Right lobe of liver (tissue), 6 donors: ENCODE data around the gene INVS. TPM values are rescaled to one million over a fixed set of nuclear protein-coding genes. Genes with fewer than 3 reads are reported as not detected.
A peak's percentile ranks its signal among the peaks of the same experiment; 100 is the strongest.

ENCODE experiments used
- ATAC-seq, 4 donors: fragments of 200-7000 bp; cut with Tn5 transposase; one replicate each; pipeline ENCODE4 v1.9.1; 2020; ENCODE audit warnings: mild to moderate bottlenecking in 4 of 4, moderate library complexity in 4 of 4
- DNase-seq, 3 donors: peaks; one replicate each; pipeline ENCODE4 v3.0.0-alpha.2; 2020
- H3K27ac ChIP-seq, 3 donors: fragments of 200-600 bp; one replicate each; pipeline ENCODE4 v1.8.0; 2022
- H3K27me3 ChIP-seq, 2 donors: fragments of 200-600 bp; one replicate each; pipeline ENCODE4 v1.8.0; 2022
- H3K36me3 ChIP-seq, 4 donors: fragments of 200-600 bp; sonication (generic) in 1 of 4; one replicate each; pipeline versions ENCODE4 v1.5.1 to v1.8.0; 2017 to 2022; ENCODE audit warnings: control low read depth in 1 of 4
- H3K4me1 ChIP-seq, 4 donors: fragments of 200-600 bp; sonication (generic) in 1 of 4; one replicate each; pipeline versions ENCODE4 v1.5.1 to v1.8.0; 2017 to 2022; ENCODE audit warnings: control low read depth in 1 of 4
- H3K4me3 ChIP-seq, 3 donors: fragments of 200-600 bp; one replicate each; pipeline ENCODE4 v1.8.0; 2022
- H3K9me3 ChIP-seq, 4 donors: fragments of 200-600 bp; sonication (generic) in 1 of 4; one replicate each; pipeline versions ENCODE4 v1.5.1 to v1.8.0; 2017 to 2022; ENCODE audit warnings: control low read depth in 1 of 4
- POLR2A ChIP-seq: fragments of 450-650 bp; IDR thresholded peaks from one replicate; pipeline ENCODE4 v1.6.1; 2017; ENCODE audit warnings: antibody characterized with exemption, mild to moderate bottlenecking
- WGBS: methylation state at CpG from one replicate; pipeline ENCODE4 v1.1.6; 2018; ENCODE audit warnings: low coverage, low lambda C conversion rate; ENCODE audit not compliant: insufficient coverage; ENCODE audit errors: missing lambda C conversion rate; 5-methylcytosine and 5-hydroxymethylcytosine counted together
- intact Hi-C, 2 donors: fragments of 100-400 bp; cut with DNase I; formaldehyde crosslinking; loops; one replicate each; pipeline versions ENCODE4 v1.11.2 to v1.14.1; 2022
- total RNA-seq, 6 experiments: library from RNA; depleted of rRNA in 2 of 6; stranded (reverse); fragments of >200 nt in 2 of 6; fragmentation: NEBNext Ultra II Directional in 3 of 6; extraction: Animal tissue kit (Norgen Biotek cat#: 25700) in 3 of 6; gene quantifications; one replicate each; pipeline versions ENCODE4 v1.1.0 to v1.2.4, GENCODE V29; 2016 to 2023
- TF ChIP-seq, protein P1 (sequence below), 4 donors: fragments of 200-600 bp in 3 of 4; fragments of 450-650 bp in 1 of 4; IDR thresholded peaks; one replicate each; pipeline versions ENCODE4 v1.5.1 to v1.8.0; 2016 to 2022; ENCODE audit warnings: antibody characterized with exemption in 4 of 4, mild to moderate bottlenecking in 2 of 4
- donor health status: DM: no; HTN: yes; CAD: no.
- donor health status: DM: no; HTN: no; CAD: no.
- donor health status: DM: no; HTN: no; CAD: no.
- donor health status: DM: no; HTN: yes; CAD: no.
- donor health status: DM: no; HTN: yes; CAD: no.

The INVS gene
- total RNA-seq, 6 experiments from 2014 or later, result 10.6 to 23.2 (median 16.8) TPM

DNA sequence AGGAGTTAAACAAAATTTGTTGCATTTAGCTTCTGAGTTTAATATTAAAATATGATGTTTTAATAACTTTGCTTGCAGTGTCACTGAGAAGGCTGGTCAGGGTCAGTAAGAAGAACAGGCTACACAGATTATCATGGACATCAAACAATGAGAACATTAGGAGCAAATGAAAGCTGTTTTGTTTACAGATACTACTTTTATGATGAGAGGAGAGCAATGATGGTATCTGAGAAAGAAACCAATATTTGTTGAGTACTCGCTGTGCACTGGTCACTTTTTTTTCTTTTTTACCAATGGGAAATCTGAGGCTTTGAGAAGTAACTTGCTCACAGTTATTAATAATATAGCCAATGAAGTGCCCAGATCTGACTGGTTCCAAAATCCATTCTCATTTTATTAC, 109.6 kb downstream of the INVS start:
- no peak overlapping the region for H3K27ac ChIP-seq
- WGBS, result 100% methylated on average over 1 of the region's 1 CpG
- TF ChIP-seq, protein P1, sequence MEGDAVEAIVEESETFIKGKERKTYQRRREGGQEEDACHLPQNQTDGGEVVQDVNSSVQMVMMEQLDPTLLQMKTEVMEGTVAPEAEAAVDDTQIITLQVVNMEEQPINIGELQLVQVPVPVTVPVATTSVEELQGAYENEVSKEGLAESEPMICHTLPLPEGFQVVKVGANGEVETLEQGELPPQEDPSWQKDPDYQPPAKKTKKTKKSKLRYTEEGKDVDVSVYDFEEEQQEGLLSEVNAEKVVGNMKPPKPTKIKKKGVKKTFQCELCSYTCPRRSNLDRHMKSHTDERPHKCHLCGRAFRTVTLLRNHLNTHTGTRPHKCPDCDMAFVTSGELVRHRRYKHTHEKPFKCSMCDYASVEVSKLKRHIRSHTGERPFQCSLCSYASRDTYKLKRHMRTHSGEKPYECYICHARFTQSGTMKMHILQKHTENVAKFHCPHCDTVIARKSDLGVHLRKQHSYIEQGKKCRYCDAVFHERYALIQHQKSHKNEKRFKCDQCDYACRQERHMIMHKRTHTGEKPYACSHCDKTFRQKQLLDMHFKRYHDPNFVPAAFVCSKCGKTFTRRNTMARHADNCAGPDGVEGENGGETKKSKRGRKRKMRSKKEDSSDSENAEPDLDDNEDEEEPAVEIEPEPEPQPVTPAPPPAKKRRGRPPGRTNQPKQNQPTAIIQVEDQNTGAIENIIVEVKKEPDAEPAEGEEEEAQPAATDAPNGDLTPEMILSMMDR (IDR thresholded peaks at IDR 0.05), result no peak
- TF ChIP-seq POLR2A, result no peak
- H3K36me3 ChIP-seq, result no peaks in the 10 kb centered on the region
- DNase-seq (no peak), ATAC-seq (no peak)
- H3K27me3 ChIP-seq, result no peaks in the 10 kb centered on the region
- intact Hi-C loops, result no loop called here
- no peaks in the 10 kb centered on the region for H3K9me3 ChIP-seq
- H3K4me3 ChIP-seq, result no peak overlapping the region
- no peaks in the 10 kb centered on the region for H3K4me1 ChIP-seq

DNA sequence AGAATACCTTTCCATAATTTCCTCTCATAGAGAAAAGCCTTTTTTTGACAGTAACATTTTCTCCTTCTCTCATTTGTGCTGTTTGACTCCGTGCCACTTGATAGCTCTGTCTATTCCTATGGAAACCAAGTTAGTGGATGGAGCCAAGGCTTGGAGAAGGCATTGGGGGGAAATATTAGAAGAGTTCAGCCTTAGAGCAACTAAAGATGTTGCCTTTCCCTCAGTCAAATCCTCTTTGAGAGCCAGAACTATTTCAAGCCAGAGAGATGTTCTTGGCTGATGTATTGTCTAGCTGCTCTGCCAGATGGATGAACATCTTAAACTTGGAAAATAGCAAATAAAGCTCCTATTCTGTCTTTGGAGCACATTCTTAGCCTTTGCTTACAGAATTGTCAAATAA, 112.4 kb downstream of the INVS start:
- ATAC-seq (no peak), DNase-seq (no peak)
- Histone ChIP-seq H3K27me3 (no peaks in the 10 kb centered on the region), H3K27ac (no peak overlapping the region), H3K36me3 (no peaks in the 10 kb centered on the region), H3K9me3 (no peaks in the 10 kb centered on the region), H3K4me3 (no peak overlapping the region), H3K4me1 (no peaks in the 10 kb centered on the region)
- WGBS, result 82% methylated on average over 1 of the region's 1 CpG
- intact Hi-C loops, result no loop called here
- TF ChIP-seq POLR2A, result no peak
- TF ChIP-seq, protein P1 (IDR thresholded peaks at IDR 0.05), result no peak

DNA sequence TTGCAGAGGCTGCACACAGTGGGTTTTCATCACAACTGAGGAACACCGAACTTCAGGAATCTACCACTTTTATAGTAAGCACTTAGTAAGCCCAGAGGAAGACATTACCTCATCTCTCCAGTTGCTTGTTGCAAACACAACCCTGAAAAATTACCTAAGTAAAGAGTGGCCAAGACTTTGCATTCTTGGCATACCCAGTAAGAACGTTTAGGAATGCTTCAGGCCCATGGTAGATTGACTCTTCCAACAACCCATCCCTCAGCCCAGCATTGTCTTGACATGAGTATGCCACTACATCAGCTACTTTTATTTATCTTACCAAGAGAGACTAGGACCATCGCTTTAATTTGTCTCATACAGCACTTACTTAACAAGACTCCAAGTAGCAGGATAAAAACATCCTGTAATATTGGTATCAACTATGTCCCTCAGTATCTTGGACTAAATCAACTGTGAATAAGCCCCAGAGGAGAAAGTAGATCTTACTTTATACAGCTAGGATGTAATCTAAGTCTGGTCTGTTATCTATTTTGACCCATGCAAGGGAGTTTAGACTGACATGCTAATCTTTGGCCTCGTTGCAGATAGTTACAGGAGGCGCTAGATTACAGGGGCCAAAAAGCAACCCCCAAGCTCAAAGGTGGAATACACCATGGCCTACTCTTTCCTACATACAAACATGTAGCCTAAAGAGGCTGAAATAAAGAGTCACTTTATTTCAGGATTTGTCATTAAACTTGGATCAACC, 114.9 kb downstream of the INVS start:
- intact Hi-C loops, result no loop called here
- DNase-seq, result no peak
- Histone ChIP-seq H3K4me3 (no peak overlapping the region), H3K4me1 (no peaks in the 10 kb centered on the region), H3K9me3 (no peaks in the 10 kb centered on the region), H3K27me3 (no peaks in the 10 kb centered on the region), H3K27ac (no peak overlapping the region), H3K36me3 (no peaks in the 10 kb centered on the region)
- TF ChIP-seq, protein P1 (IDR thresholded peaks at IDR 0.05), result no peak
- TF ChIP-seq POLR2A, result no peak
- no peak for ATAC-seq
- 65% methylated on average over 4 of the region's 5 CpGs for WGBS

DNA sequence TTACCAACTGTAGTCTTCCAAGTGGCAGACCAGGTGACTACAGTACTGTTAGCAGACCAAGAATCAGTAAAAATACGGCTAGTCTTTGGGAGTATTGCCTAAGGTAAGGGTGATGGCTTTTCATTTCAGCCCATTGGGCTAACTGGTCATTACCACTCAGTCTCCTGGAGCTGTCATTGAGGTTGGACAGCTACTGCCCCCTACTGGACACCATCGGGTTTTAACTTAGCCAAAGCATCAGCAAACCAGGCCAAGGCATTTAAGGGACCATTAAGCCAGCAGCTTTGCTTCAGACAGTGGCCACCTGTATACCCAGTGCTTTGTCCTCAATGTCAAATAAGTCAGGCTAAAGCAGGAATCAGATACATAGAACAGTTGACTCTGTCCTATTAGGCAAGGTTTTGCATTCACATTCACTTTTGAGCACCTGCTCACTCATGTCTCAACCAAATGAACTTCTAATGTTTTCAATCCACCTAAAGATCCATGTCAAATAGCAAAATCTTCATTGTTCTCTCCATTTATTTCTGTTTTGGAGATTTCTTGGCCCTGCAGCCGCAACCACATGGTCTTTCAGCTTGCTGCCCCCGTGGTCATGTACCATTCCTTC, 117.2 kb downstream of the INVS start:
- intact Hi-C loops, result no loop called here
- TF ChIP-seq, protein P1 (IDR thresholded peaks at IDR 0.05), result peak; percentile 63 to 80 (median 69)
- no peak for TF ChIP-seq POLR2A
- DNase-seq, result peak in 1 of 3 donors; percentile 65
- ATAC-seq, result peak; percentile 82 to 90 (median 86)
- no peaks in the 10 kb centered on the region for H3K4me1 ChIP-seq
- H3K27ac ChIP-seq, result no peak overlapping the region
- H3K36me3 ChIP-seq, result no peaks in the 10 kb centered on the region
- H3K27me3 ChIP-seq, result no peaks in the 10 kb centered on the region
- no peaks in the 10 kb centered on the region for H3K9me3 ChIP-seq
- 67% methylated on average over 3 of the region's 4 CpGs for WGBS
- H3K4me3 ChIP-seq, result no peak overlapping the region
